ENCODE results near the gene NEB.
"Not testable (repeated sequence)": the region's sequence is repeated elsewhere in the genome, so short reads cannot be mapped to it uniquely, and the experiment has no call there.

Gene NEB

DNA sequence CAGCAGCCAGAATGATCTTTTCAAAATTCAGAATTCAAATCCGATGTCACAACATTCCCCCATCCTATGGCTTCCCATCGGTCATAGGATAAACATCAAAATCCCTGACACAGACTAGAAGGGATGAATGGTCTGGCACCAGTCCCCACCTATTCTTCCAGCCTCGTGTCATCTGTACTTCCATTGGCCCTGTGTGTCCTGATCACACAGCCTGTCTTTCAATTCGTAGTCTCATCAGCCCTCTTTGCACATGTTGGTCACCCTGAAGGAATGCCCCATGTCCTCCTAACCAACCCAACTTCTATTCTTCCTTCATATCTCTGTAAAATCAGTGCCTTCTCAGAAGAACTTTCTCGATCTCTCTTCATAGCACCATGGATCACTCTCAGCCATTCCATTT is 157.2 kb downstream of the NEB start:
- H3K4me3 ChIP-seq (ENCODE audit: low read depth, low read length), result no peak overlapping the region
- DNase-seq (ENCODE audit: low read depth), result no peak

DNA sequence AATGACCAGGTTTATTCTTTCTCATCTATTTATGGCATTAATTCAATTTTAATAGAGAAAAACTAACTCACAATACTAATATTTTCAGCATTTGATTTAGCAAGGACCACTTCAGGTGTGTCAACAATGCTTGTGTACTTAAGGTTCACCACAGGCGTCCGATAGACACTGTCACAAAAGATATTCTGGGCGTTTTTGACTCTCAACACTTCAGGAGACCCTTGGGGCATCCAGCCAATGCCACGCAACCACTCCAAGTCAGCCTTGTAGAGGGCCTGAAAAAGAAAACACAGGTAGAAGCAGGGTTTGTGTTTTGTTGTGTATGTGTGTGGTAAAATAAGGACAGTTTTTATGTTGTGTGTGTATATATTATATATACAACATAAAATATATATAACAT is 158.2 kb downstream of the NEB start:
- DNase-seq (ENCODE audit: low read depth), result no peak
- no peak overlapping the region for H3K4me3 ChIP-seq (ENCODE audit: low read depth, low read length)

GRCh38 chr2:151575338-151575737 is 158.9 kb downstream of the NEB start:
- no peak overlapping the region for H3K4me3 ChIP-seq (ENCODE audit: low read depth, low read length)
- DNase-seq (ENCODE audit: low read depth), result peak; percentile 13

GRCh38 chr2:151570191-151570590 is 164.1 kb downstream of the NEB start:
- no peak for DNase-seq (ENCODE audit: low read depth)
- no peak overlapping the region for H3K4me3 ChIP-seq (ENCODE audit: low read depth, low read length)

- no peak overlapping the region for H3K4me3 ChIP-seq (ENCODE audit: low read depth, low read length)
- DNase-seq (ENCODE audit: low read depth), result no peak
These were observed 165.1 kb downstream of the NEB start for GRCh38 chr2:151569167-151569566.

DNA sequence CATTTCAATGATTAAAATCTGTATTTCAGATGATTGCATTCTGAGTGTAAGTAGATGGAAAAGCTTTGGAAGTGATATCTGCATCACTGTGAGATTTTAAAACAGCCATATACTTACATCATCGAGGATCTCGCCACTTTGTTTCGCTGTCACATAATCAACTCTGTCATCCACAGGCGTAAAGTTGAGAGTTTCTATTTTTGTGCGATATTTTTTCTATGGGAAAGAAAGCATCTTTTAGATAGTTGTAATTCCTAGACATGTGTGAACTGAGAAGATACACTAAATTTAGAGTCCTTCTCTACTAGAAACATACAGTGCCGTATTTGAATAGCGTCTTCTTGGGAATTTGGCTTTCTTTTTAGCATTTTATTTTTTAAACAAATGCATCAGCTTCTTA is 165.8 kb downstream of the NEB start:
- no peak overlapping the region for H3K4me3 ChIP-seq (ENCODE audit: low read depth, low read length)
- no peak for DNase-seq (ENCODE audit: low read depth)

- no peak overlapping the region for H3K4me3 ChIP-seq (ENCODE audit: low read depth, low read length)
- DNase-seq (ENCODE audit: low read depth), result no peak
These were observed 167.3 kb downstream of the NEB start for GRCh38 chr2:151567006-151567405.

DNA sequence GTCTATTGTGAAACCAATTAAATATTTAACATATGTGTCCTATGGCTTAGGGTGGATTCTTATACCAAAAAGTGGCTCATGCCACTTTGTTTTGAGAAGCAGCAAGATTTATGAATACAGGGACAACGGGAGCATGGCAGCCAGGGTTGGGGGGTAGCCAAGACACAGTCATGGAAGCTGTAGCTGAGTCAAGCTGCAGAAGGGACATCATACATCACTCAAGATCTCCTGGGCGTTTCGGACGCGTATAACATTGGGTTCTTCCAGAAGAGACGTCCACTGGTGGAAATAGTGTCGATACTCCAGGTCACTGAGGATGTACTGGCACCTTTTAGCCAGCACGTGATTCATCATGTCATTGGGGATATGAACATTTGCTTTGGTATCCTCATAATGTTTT is 171.9 kb downstream of the NEB start:
- no peak overlapping the region for H3K4me3 ChIP-seq (ENCODE audit: low read depth, low read length)
- no peak for DNase-seq (ENCODE audit: low read depth)

DNA sequence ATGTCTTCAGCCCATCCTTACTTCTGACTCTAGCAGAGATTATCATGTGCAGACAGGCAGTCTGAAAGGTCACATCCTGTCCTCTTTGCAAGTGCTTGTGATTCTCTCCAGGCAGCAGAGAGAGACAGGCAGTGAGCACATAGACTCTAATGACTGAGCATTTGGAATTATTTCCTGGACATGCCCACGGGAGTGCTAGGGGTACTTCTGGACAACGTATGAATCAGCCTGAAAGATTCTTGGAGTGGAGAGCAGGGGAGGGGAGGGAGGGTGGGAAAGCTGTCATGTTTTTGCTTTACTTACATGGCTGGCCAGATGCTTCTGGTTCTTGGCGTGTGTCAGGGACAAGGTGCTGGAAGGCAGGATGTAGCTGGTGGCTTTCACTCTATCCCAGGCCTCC is 174.0 kb downstream of the NEB start:
- peak; percentile 70 for DNase-seq (ENCODE audit: low read depth)

DNA sequence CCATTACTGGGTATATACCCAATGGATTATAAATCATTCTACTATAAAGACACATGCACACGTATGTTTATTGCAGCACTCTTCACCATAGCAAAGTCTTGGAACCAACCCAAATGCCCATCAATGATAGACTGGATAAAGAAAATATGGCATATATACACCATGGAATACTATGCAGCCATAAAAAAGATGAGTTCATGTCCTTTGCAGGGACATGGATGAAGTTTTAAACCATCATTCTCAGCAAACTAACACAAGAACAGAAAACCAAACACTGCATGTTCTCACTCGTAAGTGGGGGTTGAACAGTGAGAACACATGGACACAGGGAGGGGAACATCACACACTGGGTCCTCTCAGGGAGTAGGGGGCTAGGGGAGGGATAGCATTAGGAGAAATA is 174.8 kb downstream of the NEB start:
- not testable (repeated sequence) for H3K4me3 ChIP-seq (ENCODE audit: low read depth, low read length); DNase-seq (ENCODE audit: low read depth)

More for the DNA sequence above, 174.0 kb downstream of the NEB start:
- H3K4me3 ChIP-seq (ENCODE audit: low read depth, low read length), result no peak overlapping the region

GRCh38 chr2:151557883-151558282 is 176.4 kb downstream of the NEB start:
- not testable (repeated sequence) for DNase-seq (ENCODE audit: low read depth); H3K4me3 ChIP-seq (ENCODE audit: low read depth, low read length)

- no peak overlapping the region for H3K4me3 ChIP-seq (ENCODE audit: low read depth, low read length)
- no peak for DNase-seq (ENCODE audit: low read depth)
These were observed 178.2 kb downstream of the NEB start for GRCh38 chr2:151556121-151556520.

DNA sequence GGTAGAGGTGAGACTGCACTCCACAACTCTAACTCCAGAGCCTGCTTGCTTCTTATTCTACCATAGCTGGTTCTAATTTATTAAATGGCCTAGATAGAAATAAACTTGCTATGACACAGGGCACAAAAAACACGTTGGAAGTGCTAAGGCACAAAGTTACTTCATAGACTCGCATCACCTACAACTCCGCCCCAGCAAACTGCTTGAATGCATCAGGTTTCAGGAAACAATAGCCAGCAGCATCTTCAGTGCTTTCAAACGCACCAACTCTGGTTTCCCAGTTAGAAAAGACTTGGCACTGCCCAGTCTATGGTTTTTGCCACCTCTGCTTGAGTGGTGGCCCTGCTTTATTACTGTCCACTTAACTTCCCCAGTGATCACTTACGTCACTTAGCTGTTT is 182.0 kb downstream of the NEB start:
- DNase-seq (ENCODE audit: low read depth), result no peak
- no peak overlapping the region for H3K4me3 ChIP-seq (ENCODE audit: low read depth, low read length)

GRCh38 chr2:151551556-151551955 is 182.7 kb downstream of the NEB start:
- DNase-seq (ENCODE audit: low read depth), result no peak
- no peak overlapping the region for H3K4me3 ChIP-seq (ENCODE audit: low read depth, low read length)

- no peak overlapping the region for H3K4me3 ChIP-seq (ENCODE audit: low read depth, low read length)
- no peak for DNase-seq (ENCODE audit: low read depth)
These were observed 185.1 kb downstream of the NEB start for GRCh38 chr2:151549191-151549590.

GRCh38 chr2:151544449-151544848 is 189.8 kb downstream of the NEB start:
- DNase-seq (ENCODE audit: low read depth), result no peak
- H3K4me3 ChIP-seq (ENCODE audit: low read depth, low read length), result no peak overlapping the region

DNA sequence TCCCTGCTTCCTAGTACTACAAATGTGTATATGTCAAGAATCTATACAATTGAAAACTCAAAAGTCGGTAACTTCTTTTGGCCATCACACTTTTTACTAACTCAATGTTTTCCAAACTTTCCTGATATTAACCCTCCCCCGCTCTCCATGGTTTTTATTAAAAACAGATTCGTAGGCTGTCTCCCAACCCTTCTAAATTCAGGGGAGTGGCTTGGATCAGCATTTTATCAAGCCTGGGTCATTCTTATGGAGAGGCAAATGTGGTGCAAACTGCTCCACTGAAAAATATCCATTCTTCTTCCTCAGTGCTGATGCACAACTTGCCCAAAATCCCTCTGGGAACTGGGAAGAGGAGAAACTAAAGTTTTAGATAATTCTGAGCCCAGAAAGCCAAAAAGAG is 190.4 kb downstream of the NEB start:
- H3K4me3 ChIP-seq (ENCODE audit: low read depth, low read length), result no peak overlapping the region
- no peak for DNase-seq (ENCODE audit: low read depth)

DNA sequence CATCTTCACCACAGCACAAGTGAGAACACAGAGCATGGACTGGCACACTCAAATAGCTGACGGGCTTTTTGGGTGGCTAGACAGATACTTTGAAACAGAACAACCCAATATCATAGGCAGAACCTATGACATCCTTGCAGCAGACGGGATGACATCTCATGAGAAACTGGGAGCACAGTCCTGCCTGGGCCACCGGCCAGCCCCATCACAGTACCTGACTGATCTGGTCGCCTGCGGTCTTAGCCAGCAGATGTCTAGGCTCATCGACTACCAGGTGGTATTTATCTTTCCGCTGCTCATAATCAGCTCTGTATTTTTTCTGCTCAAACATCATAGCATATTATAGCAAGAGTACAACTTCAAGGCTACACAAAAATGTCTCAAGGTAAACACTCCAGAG is 200.3 kb downstream of the NEB start:
- DNase-seq (ENCODE audit: low read depth), result no peak
- no peak overlapping the region for H3K4me3 ChIP-seq (ENCODE audit: low read depth, low read length)

DNA sequence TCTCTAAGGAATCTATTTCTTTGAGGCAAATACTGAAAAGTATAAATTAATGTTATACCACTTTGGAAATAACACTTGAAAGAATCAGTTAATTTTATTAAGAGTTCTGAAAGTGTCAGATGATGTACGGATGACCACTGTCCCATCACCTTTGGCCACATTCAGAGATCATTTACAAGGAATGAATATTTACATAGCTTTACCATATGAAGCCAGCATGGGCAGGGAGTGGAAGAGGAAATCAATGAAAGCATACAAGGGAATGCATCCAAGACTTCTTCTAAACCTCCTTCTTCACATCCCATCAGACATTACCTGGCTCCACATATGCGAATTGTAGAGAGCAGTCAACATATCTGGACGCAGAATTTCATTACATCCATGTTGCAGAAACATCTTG is 201.1 kb downstream of the NEB start:
- DNase-seq (ENCODE audit: low read depth), result no peak
- no peak overlapping the region for H3K4me3 ChIP-seq (ENCODE audit: low read depth, low read length)

- no peak overlapping the region for H3K4me3 ChIP-seq (ENCODE audit: low read depth, low read length)
- no peak for DNase-seq (ENCODE audit: low read depth)
These were observed 207.6 kb downstream of the NEB start for GRCh38 chr2:151526572-151527090.

DNA sequence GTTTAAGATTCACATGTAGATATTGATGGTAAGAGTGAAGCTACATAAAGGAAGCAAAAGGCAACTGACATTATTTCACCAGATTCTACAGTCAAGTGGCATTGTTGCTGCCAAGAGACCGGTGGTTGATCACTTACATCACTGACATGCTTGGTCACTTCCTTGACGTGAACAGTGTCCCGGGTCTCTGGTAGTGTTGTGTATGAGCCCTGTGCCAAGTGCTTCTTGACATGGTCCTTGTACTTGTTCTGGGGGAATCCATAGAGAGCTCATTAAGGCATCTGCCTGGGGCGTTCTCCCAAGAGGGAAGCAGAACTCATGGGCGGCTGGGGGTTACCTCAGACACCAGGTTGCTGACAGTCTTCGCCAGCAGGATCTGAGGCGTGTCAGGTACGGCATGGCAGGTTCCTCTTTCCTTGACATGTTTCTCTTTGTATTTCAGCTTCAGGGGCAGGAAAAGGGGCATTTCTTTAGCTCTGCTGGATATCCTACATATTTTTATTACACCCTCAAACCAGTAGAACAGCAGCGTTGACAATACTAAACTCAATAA is 208.4 kb downstream of the NEB start:
- no peak for DNase-seq (ENCODE audit: low read depth)
- no peak overlapping the region for H3K4me3 ChIP-seq (ENCODE audit: low read depth, low read length)

GRCh38 chr2:151523850-151524249 is 210.4 kb downstream of the NEB start:
- no peak overlapping the region for H3K4me3 ChIP-seq (ENCODE audit: low read depth, low read length)
- DNase-seq (ENCODE audit: low read depth), result no peak

All from skeletal muscle cell (primary cell).